H9 (cell line): ENCODE measurements around the gene ERC1. TPM values are rescaled to one million over a fixed set of nuclear protein-coding genes. Genes with fewer than 3 reads are reported as not detected.

Source experiments
- DNase-seq: peaks from one replicate; pipeline ENCODE4 v3.0.0-alpha.2; 2017
- H2AFZ ChIP-seq: one replicate; pipeline ENCODE4 v1.6.1; 2013; ENCODE audit warnings: mild to moderate bottlenecking, low read length, control low read depth, moderate library complexity
- H2AK5ac ChIP-seq: 2 replicates; pipeline ENCODE4 v1.6.1; 2013; ENCODE audit warnings: low read length, control low read depth, mixed read lengths; ENCODE audit not compliant: insufficient read length
- H2BK120ac ChIP-seq: one replicate; pipeline ENCODE4 v1.6.1; 2013; ENCODE audit warnings: low read depth, mild to moderate bottlenecking, low read length, control low read depth, inconsistent platforms; ENCODE audit not compliant: poor library complexity, severe bottlenecking
- H2BK12ac ChIP-seq: 2 replicates; pipeline ENCODE4 v1.6.1; 2013; ENCODE audit warnings: low read length, control low read depth, mixed read lengths, low read depth; ENCODE audit not compliant: insufficient read length
- H2BK15ac ChIP-seq: 2 replicates; pipeline ENCODE4 v1.6.1; 2013; ENCODE audit warnings: low read depth, low read length, control low read depth
- H2BK20ac ChIP-seq: one replicate; pipeline ENCODE4 v1.6.1; 2013; ENCODE audit warnings: low read depth, mild to moderate bottlenecking, low read length, control low read depth, inconsistent platforms; ENCODE audit not compliant: poor library complexity, severe bottlenecking
- H2BK5ac ChIP-seq: 2 replicates; pipeline ENCODE4 v1.6.1; 2013; ENCODE audit warnings: low read length, control low read depth, mixed read lengths; ENCODE audit not compliant: insufficient read length
- H3K14ac ChIP-seq: 2 replicates; pipeline ENCODE4 v1.6.1; 2013; ENCODE audit warnings: low read length, control low read depth; ENCODE audit not compliant: insufficient read depth
- H3K18ac ChIP-seq: 2 replicates; pipeline ENCODE4 v1.6.1; 2013; ENCODE audit warnings: low read depth, mild to moderate bottlenecking, mixed read lengths, low read length, control low read depth; ENCODE audit not compliant: insufficient read length
- H3K23ac ChIP-seq: 2 replicates; pipeline ENCODE4 v1.6.1; 2013; ENCODE audit warnings: low read length, control low read depth, mixed read lengths, low read depth; ENCODE audit not compliant: insufficient read length
- H3K23me2 ChIP-seq: 2 replicates; pipeline ENCODE4 v1.6.1; 2013; ENCODE audit warnings: low read depth, mild to moderate bottlenecking, mixed read lengths, low read length, control low read depth; ENCODE audit not compliant: insufficient read length, poor library complexity, severe bottlenecking
- H3K27ac ChIP-seq: 2 replicates; pipeline ENCODE4 v1.5.1; 2013; ENCODE audit warnings: low read length, control low read depth, mixed read lengths, low read depth; ENCODE audit not compliant: insufficient read length
- H3K27me3 ChIP-seq: 2 replicates; pipeline ENCODE4 v1.6.1; 2013; ENCODE audit warnings: low read length, control low read depth, inconsistent platforms; ENCODE audit not compliant: insufficient read depth
- H3K4ac ChIP-seq: 2 replicates; pipeline ENCODE4 v1.6.1; 2013; ENCODE audit warnings: low read depth, mild to moderate bottlenecking, control low read depth, inconsistent platforms, low read length, moderate library complexity
- H3K4me1 ChIP-seq: 2 replicates; pipeline ENCODE4 v1.6.1; 2013; ENCODE audit warnings: low read length, control low read depth, inconsistent platforms; ENCODE audit not compliant: insufficient read depth
- H3K4me2 ChIP-seq: 2 replicates; pipeline ENCODE4 v1.6.1; 2013; ENCODE audit warnings: low read length, control low read depth, mixed read lengths; ENCODE audit not compliant: insufficient read length, insufficient read depth
- H3K56ac ChIP-seq: 2 replicates; pipeline ENCODE4 v1.6.1; 2013; ENCODE audit warnings: low read depth, mild to moderate bottlenecking, mixed read lengths, low read length, control low read depth; ENCODE audit not compliant: insufficient read length
- H3K79me1 ChIP-seq: 2 replicates; pipeline ENCODE4 v1.6.1; 2013; ENCODE audit warnings: low read depth, mild to moderate bottlenecking, moderate library complexity, low read length, control low read depth, inconsistent platforms; ENCODE audit not compliant: insufficient read depth, poor library complexity, severe bottlenecking
- H3K79me2 ChIP-seq: 2 replicates; pipeline ENCODE4 v1.6.1; 2013; ENCODE audit warnings: low read length, control low read depth, inconsistent platforms; ENCODE audit not compliant: insufficient read depth
- H3K9ac ChIP-seq: 2 replicates; pipeline ENCODE4 v1.6.1; 2013; ENCODE audit warnings: low read length, control low read depth, mixed read lengths; ENCODE audit not compliant: insufficient read length; ENCODE audit errors: extremely low read depth
- H3K9me3 ChIP-seq: one replicate; pipeline ENCODE4 v1.6.1; 2013; ENCODE audit warnings: low read depth, low read length, inconsistent platforms; ENCODE audit not compliant: control insufficient read depth
- H3T11ph ChIP-seq: one replicate; pipeline ENCODE4 v1.6.1; 2013; ENCODE audit warnings: mild to moderate bottlenecking, low read length, control low read depth, inconsistent platforms
- H4K20me1 ChIP-seq: one replicate; pipeline ENCODE4 v1.6.1; 2013; ENCODE audit not compliant: control insufficient read depth, insufficient read length, insufficient read depth
- H4K5ac ChIP-seq: 2 replicates; pipeline ENCODE4 v1.6.1; 2013; ENCODE audit warnings: low read depth, mild to moderate bottlenecking, mixed read lengths, low read length, control low read depth; ENCODE audit not compliant: insufficient read length
- H4K8ac ChIP-seq: replicated peaks from 2 replicates; pipeline ENCODE4 v1.6.1; 2013; ENCODE audit warnings: low read length, control low read depth, mixed read lengths, low read depth; ENCODE audit not compliant: insufficient read length
- H4K91ac ChIP-seq: 2 replicates; pipeline ENCODE4 v1.6.1; 2013; ENCODE audit warnings: low read depth, mild to moderate bottlenecking, moderate library complexity, mixed read lengths, low read length, control low read depth; ENCODE audit not compliant: insufficient read length
- H3K27ac Mint-ChIP-seq, 3 experiments: 2 replicates in 2 of 3; 3 replicates in 1 of 3; pipeline ENCODE4 v1.8.0; 2020 to 2021; ENCODE audit warnings: mixed read lengths in 3 of 3, mild to moderate bottlenecking in 1 of 3, moderate library complexity in 1 of 3
- H3K27me3 Mint-ChIP-seq: 2 replicates; pipeline ENCODE4 v1.8.0; 2021; ENCODE audit warnings: low read depth, mild to moderate bottlenecking, moderate library complexity, mixed read lengths
- H3K36me3 Mint-ChIP-seq, 3 experiments: 2 replicates in 2 of 3; 3 replicates in 1 of 3; pipeline ENCODE4 v1.8.0; 2020 to 2021; ENCODE audit warnings: low read depth in 3 of 3, mixed read lengths in 3 of 3; ENCODE audit not compliant: insufficient read depth in 1 of 3
- H3K4me1 Mint-ChIP-seq, 2 experiments: 2 replicates each; pipeline ENCODE4 v1.8.0; 2020; ENCODE audit warnings: mixed read lengths in 2 of 2
- H3K4me3 Mint-ChIP-seq, 2 experiments: 2 replicates in 1 of 2; 3 replicates in 1 of 2; pipeline ENCODE4 v1.8.0; 2020 to 2021; ENCODE audit warnings: mild to moderate bottlenecking in 2 of 2, mixed read lengths in 2 of 2, moderate library complexity in 1 of 2
- H3K9me3 Mint-ChIP-seq, 2 experiments: 2 replicates in 1 of 2; 3 replicates in 1 of 2; pipeline ENCODE4 v1.8.0; 2020; ENCODE audit warnings: mild to moderate bottlenecking in 2 of 2, mixed read lengths in 2 of 2, moderate library complexity in 1 of 2
- CTCF ChIP-seq: fragments of 200-600 bp; sonication (generic); conservative IDR thresholded peaks from 3 replicates; pipeline ENCODE4 v1.8.0; 2021; ENCODE audit warnings: antibody characterized with exemption, mild to moderate bottlenecking
- WGBS: extraction: QIAGEN DNeasy Blood & Tissue Kit; methylation state at CpG from one replicate; pipeline ENCODE4 v1.1.7; 2013; ENCODE audit warnings: missing lambda C conversion rate, low lambda C conversion rate, mixed read lengths; ENCODE audit not compliant: insufficient read length; ENCODE audit errors: extremely low coverage; 5-methylcytosine and 5-hydroxymethylcytosine counted together
- total RNA-seq: library from RNA; stranded (reverse); gene quantifications from 2 replicates; pipeline ENCODE4 v1.2.1, GENCODE V29; 2021

The ERC1 gene
- total RNA-seq, 1 experiment from 2014 or later: 51.2 TPM

GRCh38 chr12:1443421-1444141 is 452.6 kb downstream of the ERC1 start:
- H3K4me2 ChIP-seq: no peak overlapping the region
- no peak overlapping the region for H3K4me3 Mint-ChIP-seq

More at GRCh38 chr12:1443421-1444141, 452.6 kb downstream of the ERC1 start:
- no peak overlapping the region for H3K18ac ChIP-seq
- no CpG with 5 or more reads among the region's 8 CpGs for WGBS
- H3K23ac ChIP-seq: no peak overlapping the region
- H3K4me1 Mint-ChIP-seq: peaks cover 13 to 15% of the 10 kb centered on the region in 2 experiments
- no peaks in the 10 kb centered on the region for H4K20me1 ChIP-seq
- no peak overlapping the region for H4K5ac ChIP-seq
- peaks cover 4% of the 10 kb centered on the region; the same call in 1 of the 2 replicates for H3K4me1 ChIP-seq
- no peak overlapping the region for H2BK12ac ChIP-seq
- no peaks in the 10 kb centered on the region for H3K79me2 ChIP-seq
- H3K27ac Mint-ChIP-seq: peak overlapping the region in 2 of 3 experiments; percentile 75 to 81; a peak in 4 of 7 replicates
- H2BK15ac ChIP-seq: no peak overlapping the region
- H2BK20ac ChIP-seq: no peak overlapping the region
- H3K9me3 Mint-ChIP-seq: no peaks in the 10 kb centered on the region; a peak in 1 of 5 replicates
- H3K79me1 ChIP-seq: no peaks in the 10 kb centered on the region
- no peak for TF ChIP-seq CTCF
- H2BK5ac ChIP-seq: no peak overlapping the region
- H2AFZ ChIP-seq: no peak overlapping the region
- no peak overlapping the region for H2BK120ac ChIP-seq
- H4K91ac ChIP-seq: no peak overlapping the region
- H3K27me3 ChIP-seq: no peaks in the 10 kb centered on the region
- H3T11ph ChIP-seq: no peak overlapping the region
- no peak overlapping the region for H3K56ac ChIP-seq
- H3K36me3 Mint-ChIP-seq: peaks cover 0 to 14% (median 13%) of the 10 kb centered on the region in 3 experiments; a peak in 4 of 7 replicates
- no peak overlapping the region for H2AK5ac ChIP-seq
- H4K8ac ChIP-seq: no peak overlapping the region
- no peaks in the 10 kb centered on the region for H3K27me3 Mint-ChIP-seq
- no peak for DNase-seq
- H3K14ac ChIP-seq: no peak overlapping the region; the same call in 1 of the 2 replicates
- no peaks in the 10 kb centered on the region for H3K9me3 ChIP-seq
- H3K27ac ChIP-seq: no peak overlapping the region
- no peak overlapping the region for H3K9ac ChIP-seq
- no peaks in the 10 kb centered on the region for H3K23me2 ChIP-seq
- no peak overlapping the region for H3K4ac ChIP-seq
